WERI-Rb-1 (cell line): ENCODE measurements around the gene HFM1.

Experiments
- DNase-seq: peaks from one replicate; pipeline ENCODE4 v3.0.0-alpha.2; 2020
- H3K27ac ChIP-seq: fragments of 250-450 bp; sonication (Bioruptor Pico); 2 replicates; pipeline ENCODE4 v1.5.1; 2020; ENCODE audit warnings: mild to moderate bottlenecking, moderate library complexity
- H3K27me3 ChIP-seq: fragments of 250-450 bp; sonication (Bioruptor Pico); 2 replicates; pipeline ENCODE4 v1.5.1; 2021; ENCODE audit warnings: mild to moderate bottlenecking, low read depth, moderate library complexity; ENCODE audit not compliant: insufficient read depth, severe bottlenecking
- H3K36me3 ChIP-seq: fragments of 250-450 bp; sonication (Bioruptor Pico); 2 replicates; pipeline ENCODE4 v1.5.1; 2020; ENCODE audit warnings: mild to moderate bottlenecking, moderate library complexity
- H3K4me3 ChIP-seq: 2 replicates; pipeline ENCODE4 v1.5.1; 2011; ENCODE audit warnings: low read depth, mild to moderate bottlenecking, control low read depth, low read length
- H3K9me3 ChIP-seq: fragments of 250-450 bp; sonication (Bioruptor Pico); 2 replicates; pipeline ENCODE4 v1.5.1; 2021; ENCODE audit warnings: mild to moderate bottlenecking, moderate library complexity; ENCODE audit not compliant: severe bottlenecking
- CTCF ChIP-seq: IDR thresholded peaks from 2 replicates; pipeline ENCODE4 v1.5.1; 2011; ENCODE audit warnings: low read depth, mild to moderate bottlenecking, control low read depth, inconsistent platforms, low read length

HFM1 gene

DNA sequence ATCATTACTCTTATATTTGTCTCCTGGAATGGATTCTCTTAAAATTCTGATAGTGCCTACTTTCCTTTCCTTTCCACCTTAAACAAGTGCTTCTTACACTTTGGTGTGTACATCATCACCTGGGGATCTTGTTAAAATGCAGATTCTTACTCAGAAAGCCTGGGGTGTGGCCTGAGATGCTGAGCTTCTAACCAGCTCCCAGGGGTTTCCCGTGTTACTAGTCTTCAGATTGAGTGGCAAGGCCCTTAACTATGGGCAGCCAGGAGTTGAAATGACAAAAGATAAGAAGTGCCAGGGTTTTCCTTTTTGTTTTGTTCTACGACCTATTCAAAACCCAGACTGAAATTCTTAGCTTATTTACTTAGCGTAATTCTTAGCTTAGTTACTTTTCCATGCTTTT is 159.2 kb downstream of the HFM1 start:
- no peak for DNase-seq
- Histone ChIP-seq H3K36me3 (no peaks in the 10 kb centered on the region), H3K9me3 (no peaks in the 10 kb centered on the region), H3K4me3 (no peak overlapping the region), H3K27ac (no peak overlapping the region), H3K27me3 (no peaks in the 10 kb centered on the region)
- no peak for TF ChIP-seq CTCF

DNA sequence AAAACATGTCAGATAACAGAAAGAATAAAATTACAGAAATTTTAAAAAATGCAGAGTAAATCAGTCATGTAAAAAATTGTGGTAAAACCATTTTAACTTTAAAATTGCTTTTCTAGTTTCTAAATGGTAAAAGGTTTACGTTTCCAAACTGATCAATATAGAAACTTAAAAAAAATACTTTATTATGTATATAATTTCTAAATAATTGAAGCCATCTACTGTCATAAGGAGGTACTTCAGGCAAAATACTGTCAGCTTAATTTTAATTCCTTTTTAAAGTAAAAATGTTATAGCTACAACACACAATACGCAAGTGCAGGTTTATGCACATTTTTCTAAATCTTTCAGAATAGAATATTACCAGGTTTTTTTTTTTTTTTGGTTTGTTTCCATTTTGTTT is 159.9 kb downstream of the HFM1 start:
- DNase-seq, result no peak
- no peaks in the 10 kb centered on the region for H3K36me3 ChIP-seq
- no peak overlapping the region for H3K4me3 ChIP-seq
- H3K9me3 ChIP-seq, result no peaks in the 10 kb centered on the region
- H3K27me3 ChIP-seq, result no peaks in the 10 kb centered on the region
- H3K27ac ChIP-seq, result no peak overlapping the region
- TF ChIP-seq CTCF, result no peak

DNA sequence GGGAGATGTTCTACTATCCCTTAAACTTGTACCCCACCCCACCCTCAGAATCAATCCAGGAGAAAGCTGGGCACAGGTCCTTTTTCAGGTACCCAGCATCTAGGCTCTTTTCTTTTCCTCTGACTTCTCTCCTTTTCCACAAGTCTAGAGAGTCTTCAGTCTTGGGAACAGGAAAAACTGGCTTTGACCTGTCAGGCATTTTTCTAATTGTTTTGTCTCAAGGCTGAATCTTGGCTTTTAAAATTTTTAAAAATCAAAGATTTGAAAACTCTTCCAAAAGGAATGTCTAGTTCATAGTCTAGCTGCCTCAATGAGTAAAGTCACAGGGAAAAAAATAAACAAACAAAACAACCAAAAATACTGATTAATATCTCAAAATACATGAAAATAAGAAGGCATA is 161.5 kb downstream of the HFM1 start:
- Histone ChIP-seq H3K27me3 (no peaks in the 10 kb centered on the region), H3K9me3 (no peaks in the 10 kb centered on the region), H3K4me3 (no peak overlapping the region), H3K36me3 (no peaks in the 10 kb centered on the region), H3K27ac (no peak overlapping the region)
- no peak for TF ChIP-seq CTCF
- no peak for DNase-seq

GRCh38 chr1:91234181-91234580 is 170.5 kb downstream of the HFM1 start:
- Histone ChIP-seq H3K9me3 (no peaks in the 10 kb centered on the region), H3K27me3 (no peaks in the 10 kb centered on the region), H3K27ac (no peak overlapping the region), H3K36me3 (no peaks in the 10 kb centered on the region), H3K4me3 (no peak overlapping the region)
- DNase-seq, result no peak
- no peak for TF ChIP-seq CTCF

DNA sequence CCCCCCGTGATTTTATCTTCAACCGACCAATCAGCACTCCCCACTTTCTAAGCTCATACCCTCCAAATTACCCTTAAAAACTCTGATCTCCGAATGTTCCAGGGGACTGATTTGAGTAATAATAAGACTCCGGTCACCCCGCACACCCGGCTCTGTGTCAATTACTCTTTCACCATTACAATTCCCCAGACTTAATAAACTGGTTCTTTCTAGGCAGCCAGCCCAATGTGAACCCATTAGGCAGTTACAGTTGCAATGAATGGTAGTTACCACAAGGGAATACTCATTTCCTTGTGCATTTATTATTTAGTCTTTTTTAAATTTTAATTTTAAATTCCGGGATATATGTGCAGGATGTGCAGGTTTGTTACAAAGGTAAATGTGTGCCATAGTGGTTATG is 177.9 kb downstream of the HFM1 start:
- Histone ChIP-seq H3K9me3 (no peaks in the 10 kb centered on the region), H3K36me3 (no peaks in the 10 kb centered on the region), H3K27me3 (no peaks in the 10 kb centered on the region), H3K4me3 (no peak overlapping the region), H3K27ac (no peak overlapping the region)
- no peak for DNase-seq
- no peak for TF ChIP-seq CTCF

- no peak for TF ChIP-seq CTCF
- no peaks in the 10 kb centered on the region for H3K36me3 ChIP-seq
- H3K27ac ChIP-seq, result no peak overlapping the region
- no peak overlapping the region for H3K4me3 ChIP-seq
- H3K27me3 ChIP-seq, result no peaks in the 10 kb centered on the region
- no peak for DNase-seq
- H3K9me3 ChIP-seq, result peaks cover 9% of the 10 kb centered on the region
Measured at GRCh38 chr1:91224878-91225277, 179.8 kb downstream of the HFM1 start.
